ENCODE results near the gene KLC1. TPM values are rescaled to one million over a fixed set of nuclear protein-coding genes. Genes with fewer than 3 reads are reported as not detected.

KLC1 gene
- total RNA-seq, 1 donor from 2014 or later, result 163 TPM

DNA sequence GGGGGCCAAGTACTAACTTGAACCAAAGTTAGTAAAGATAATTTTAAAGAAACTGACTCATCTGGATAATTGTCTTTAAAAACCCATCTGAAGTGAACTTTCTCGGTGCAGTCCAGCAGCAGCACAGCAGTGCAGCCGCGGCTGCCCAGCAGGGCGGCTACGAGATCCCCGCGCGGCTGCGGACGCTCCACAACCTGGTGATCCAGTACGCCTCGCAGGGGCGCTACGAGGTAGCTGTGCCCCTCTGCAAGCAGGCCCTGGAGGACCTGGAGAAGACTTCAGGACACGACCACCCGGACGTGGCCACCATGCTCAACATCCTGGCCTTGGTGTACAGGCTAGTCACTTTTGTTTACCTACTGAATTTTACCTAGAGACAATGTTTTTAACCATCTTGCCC lies 33.6 kb downstream of the KLC1 start:
- Mint-ChIP-seq H3K4me1 (no peaks in the 10 kb centered on the region), H3K27me3 (ENCODE audit: low read depth) (no peaks in the 10 kb centered on the region), H3K27ac (no peak overlapping the region), H3K4me3 (no peak overlapping the region), H3K9me3 (no peaks in the 10 kb centered on the region), H3K36me3 (peaks cover 31% of the 10 kb centered on the region)
- no peak for TF ChIP-seq CTCF (IDR thresholded peaks at IDR 0.05; ENCODE audit: unreplicated experiment)
- no peak for DNase-seq (ENCODE audit: low spot score in 2 of 2, unreplicated experiment in 2 of 2)

DNA sequence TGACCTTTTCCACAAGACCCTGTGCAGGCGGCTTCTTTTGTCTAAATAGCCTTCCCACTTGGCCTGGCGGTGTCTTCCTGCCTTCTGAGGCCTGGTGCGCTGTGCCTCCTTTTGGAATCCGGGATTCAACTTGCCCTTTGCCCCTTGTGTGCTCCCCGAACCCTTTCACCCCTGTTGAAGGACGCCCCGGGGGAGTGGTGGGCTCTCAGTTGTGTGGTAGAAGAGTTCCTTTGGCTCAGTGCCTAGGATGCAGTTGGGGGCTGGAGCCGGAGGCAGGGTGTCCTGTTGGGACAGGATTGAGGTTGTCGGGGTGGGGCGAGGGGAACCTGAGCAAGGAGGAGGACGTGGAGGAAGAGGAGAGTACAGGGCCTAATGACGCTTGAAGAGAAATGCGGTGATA lies 34.5 kb downstream of the KLC1 start:
- Mint-ChIP-seq H3K36me3 (peaks cover 27% of the 10 kb centered on the region), H3K4me3 (no peak overlapping the region), H3K27me3 (ENCODE audit: low read depth) (no peaks in the 10 kb centered on the region), H3K4me1 (no peaks in the 10 kb centered on the region), H3K9me3 (no peaks in the 10 kb centered on the region), H3K27ac (peak overlapping the region; percentile 32)
- no peak for TF ChIP-seq CTCF (IDR thresholded peaks at IDR 0.05; ENCODE audit: unreplicated experiment)
- no peak for DNase-seq (ENCODE audit: low spot score in 2 of 2, unreplicated experiment in 2 of 2)

- no peak overlapping the region for H3K27ac Mint-ChIP-seq
- no peak for TF ChIP-seq CTCF (IDR thresholded peaks at IDR 0.05; ENCODE audit: unreplicated experiment)
- H3K9me3 Mint-ChIP-seq, result no peaks in the 10 kb centered on the region
- H3K36me3 Mint-ChIP-seq, result peaks cover 31% of the 10 kb centered on the region
- H3K4me1 Mint-ChIP-seq, result no peaks in the 10 kb centered on the region
- DNase-seq (ENCODE audit: low spot score in 2 of 2, unreplicated experiment in 2 of 2), result no peak
- no peaks in the 10 kb centered on the region for H3K27me3 Mint-ChIP-seq (ENCODE audit: low read depth)
- no peak overlapping the region for H3K4me3 Mint-ChIP-seq
Observed at GRCh38 chr14:103667671-103668070, 38.7 kb downstream of the KLC1 start.

- H3K27me3 Mint-ChIP-seq (ENCODE audit: low read depth), result no peaks in the 10 kb centered on the region
- DNase-seq (ENCODE audit: low spot score in 2 of 2, unreplicated experiment in 2 of 2), result no peak
- no peaks in the 10 kb centered on the region for H3K9me3 Mint-ChIP-seq
- H3K4me3 Mint-ChIP-seq, result no peak overlapping the region
- H3K4me1 Mint-ChIP-seq, result no peaks in the 10 kb centered on the region
- no peak for TF ChIP-seq CTCF (IDR thresholded peaks at IDR 0.05; ENCODE audit: unreplicated experiment)
- peaks cover 35% of the 10 kb centered on the region for H3K36me3 Mint-ChIP-seq
- H3K27ac Mint-ChIP-seq, result no peak overlapping the region
Observed at GRCh38 chr14:103668117-103668516, 39.1 kb downstream of the KLC1 start.

GRCh38 chr14:103669370-103669769 lies 40.4 kb downstream of the KLC1 start:
- no peak for DNase-seq (ENCODE audit: low spot score in 2 of 2, unreplicated experiment in 2 of 2)
- Mint-ChIP-seq H3K9me3 (no peaks in the 10 kb centered on the region), H3K27me3 (ENCODE audit: low read depth) (no peaks in the 10 kb centered on the region), H3K4me1 (no peaks in the 10 kb centered on the region), H3K4me3 (no peak overlapping the region), H3K27ac (no peak overlapping the region), H3K36me3 (peaks cover 33% of the 10 kb centered on the region)
- no peak for TF ChIP-seq CTCF (IDR thresholded peaks at IDR 0.05; ENCODE audit: unreplicated experiment)

DNA sequence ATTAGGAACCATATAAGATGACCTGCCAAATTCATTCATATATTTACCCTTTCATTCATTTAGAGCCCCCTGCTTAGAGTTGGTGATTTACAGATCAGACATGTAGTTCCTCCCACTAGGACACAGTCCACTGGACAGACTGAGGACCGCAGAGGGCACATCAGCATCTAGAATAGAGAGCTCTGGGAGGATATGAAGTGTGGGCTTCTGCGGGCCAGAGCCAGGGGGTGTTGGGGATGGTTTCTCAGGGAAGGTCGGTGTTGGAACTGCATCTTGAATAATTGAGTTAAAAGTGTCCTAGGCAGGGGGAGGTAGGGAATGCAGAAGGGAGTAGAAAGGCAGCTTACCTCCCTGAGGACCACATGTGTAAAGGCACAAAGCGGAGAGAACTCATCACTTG lies 42.9 kb downstream of the KLC1 start:
- Mint-ChIP-seq H3K36me3 (peaks cover 38% of the 10 kb centered on the region), H3K4me3 (no peak overlapping the region), H3K27ac (no peak overlapping the region), H3K27me3 (ENCODE audit: low read depth) (no peaks in the 10 kb centered on the region), H3K4me1 (no peaks in the 10 kb centered on the region), H3K9me3 (no peaks in the 10 kb centered on the region)
- DNase-seq (ENCODE audit: low spot score in 2 of 2, unreplicated experiment in 2 of 2), result no peak
- TF ChIP-seq CTCF (IDR thresholded peaks at IDR 0.05; ENCODE audit: unreplicated experiment), result no peak

Measured in mesothelial cell of epicardium (in vitro differentiated cells).